Activated CD4-positive, CD25-positive, alpha-beta regulatory T cell treated with anti-CD3 and anti-CD28 coated beads, Interleukin-2, amount 50 U/mL, for 16 hours (primary cell): ENCODE measurements around the gene KRTAP6-2.

ENCODE experiments used
- DNase-seq: peaks from one replicate; pipeline ENCODE4 v3.0.0-alpha.2; 2020; ENCODE audit warnings: low read depth, low spot score

The KRTAP6-2 gene

GRCh38 chr21:30567617-30568016 lies 31.1 kb downstream of the KRTAP6-2 start:
- DNase-seq: no peak

- DNase-seq: no peak
Measured at GRCh38 chr21:30563630-30564029, 35.1 kb downstream of the KRTAP6-2 start.

- no peak for DNase-seq
Measured at GRCh38 chr21:30563072-30563471, 35.6 kb downstream of the KRTAP6-2 start.

- no peak for DNase-seq
Measured at GRCh38 chr21:30561957-30562356, 36.7 kb downstream of the KRTAP6-2 start.

- no peak for DNase-seq
Measured at GRCh38 chr21:30561264-30561895, 37.3 kb downstream of the KRTAP6-2 start, which contains the start of gene KRTAP19-7. Gene KRTAP19-7 (minus strand): TSS chr21:30561314. CDS start chr21:30561289, 25 bp downstream.

GRCh38 chr21:30555095-30555494 lies 43.6 kb downstream of the KRTAP6-2 start:
- no peak for DNase-seq

GRCh38 chr21:30552782-30553181 lies 45.9 kb downstream of the KRTAP6-2 start:
- DNase-seq: no peak
